ENCODE measurements around the gene RSPO4.
"Not testable (repeated sequence)": the region's sequence is repeated elsewhere in the genome, so short reads cannot be mapped to it uniquely, and the experiment has no call there.

RSPO4 gene

DNA sequence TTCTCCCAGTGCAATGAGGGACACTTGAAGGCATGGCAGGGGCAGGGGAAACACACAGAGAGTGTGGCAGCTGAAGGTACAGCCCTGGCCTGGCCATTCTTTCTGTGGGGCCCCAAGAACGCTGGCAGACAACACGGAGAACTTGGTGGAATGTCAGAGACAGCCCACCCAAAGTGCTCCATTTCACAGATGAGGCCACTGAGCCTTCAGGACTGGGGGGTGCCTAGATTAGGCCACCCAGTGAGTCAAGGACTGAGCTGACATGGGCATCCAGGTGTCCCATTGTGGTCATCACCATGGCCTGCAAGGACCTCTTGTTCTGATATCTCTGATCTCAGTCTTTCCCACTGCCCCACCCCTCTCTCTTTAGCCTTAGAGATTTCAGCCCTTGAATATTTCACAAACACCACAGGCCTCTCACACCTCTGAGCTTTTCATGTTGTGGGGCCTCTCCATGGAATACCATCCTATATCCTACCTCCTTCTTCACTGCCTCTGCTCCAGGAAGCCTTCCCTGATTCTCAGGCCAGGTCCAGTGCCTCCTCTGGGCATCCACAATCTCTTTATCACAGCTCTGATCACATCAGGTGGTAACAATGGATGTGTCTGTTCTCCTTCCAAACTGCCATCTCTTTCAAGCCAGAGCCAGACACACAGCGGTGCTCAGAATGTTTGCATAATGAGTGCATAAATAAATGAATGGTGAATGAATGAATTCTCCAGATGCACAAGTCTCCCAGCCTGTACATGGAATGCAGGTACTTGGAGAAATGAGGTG, 2.0 kb upstream of the RSPO4 start:
- DNase-seq (ENCODE audit: low read depth in 2 of 2): no peak

DNA sequence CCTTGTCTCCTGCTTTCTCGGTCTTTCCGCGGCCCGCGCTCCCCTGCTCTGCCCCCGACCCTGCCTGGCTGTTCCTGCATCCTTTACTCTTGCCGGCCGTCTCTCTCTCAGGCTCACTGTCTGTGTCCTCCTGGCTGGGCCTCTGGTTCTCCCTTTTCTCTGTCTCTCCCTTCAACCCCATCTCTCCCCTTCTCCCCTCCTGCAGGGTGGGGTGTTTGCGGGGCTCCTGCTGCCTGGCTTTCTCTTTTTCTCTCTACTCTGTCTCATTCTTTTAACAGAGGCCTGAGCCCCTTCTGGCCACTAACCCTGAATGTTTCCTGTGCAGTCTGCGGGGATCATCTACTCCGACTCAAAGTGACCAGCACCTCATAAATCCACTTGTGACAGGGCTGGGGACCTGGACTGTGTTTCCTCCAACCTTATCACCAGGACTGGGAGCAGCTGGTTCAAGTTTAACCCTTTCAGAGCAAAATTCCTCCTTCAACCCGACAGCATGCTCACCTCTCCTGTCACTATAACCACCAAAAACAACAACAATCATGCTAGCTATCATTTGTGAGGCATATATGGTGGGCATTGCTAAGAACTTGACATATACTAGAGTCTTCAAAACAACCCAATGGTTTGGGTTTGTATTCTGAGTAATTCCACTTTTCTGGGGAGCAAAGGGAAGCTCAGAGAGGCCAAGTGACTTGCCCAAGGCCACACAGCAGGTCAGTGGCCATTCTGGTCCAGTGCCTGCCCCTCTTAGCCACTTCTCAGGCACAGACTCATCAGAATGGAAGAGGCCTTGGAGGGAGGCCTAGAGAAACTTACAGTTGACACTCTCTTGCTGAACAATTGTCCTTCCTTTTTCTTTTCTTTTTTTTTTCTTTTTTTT, 811 bp upstream of the RSPO4 start:
- DNase-seq (ENCODE audit: low read depth in 2 of 2): no peak

DNA sequence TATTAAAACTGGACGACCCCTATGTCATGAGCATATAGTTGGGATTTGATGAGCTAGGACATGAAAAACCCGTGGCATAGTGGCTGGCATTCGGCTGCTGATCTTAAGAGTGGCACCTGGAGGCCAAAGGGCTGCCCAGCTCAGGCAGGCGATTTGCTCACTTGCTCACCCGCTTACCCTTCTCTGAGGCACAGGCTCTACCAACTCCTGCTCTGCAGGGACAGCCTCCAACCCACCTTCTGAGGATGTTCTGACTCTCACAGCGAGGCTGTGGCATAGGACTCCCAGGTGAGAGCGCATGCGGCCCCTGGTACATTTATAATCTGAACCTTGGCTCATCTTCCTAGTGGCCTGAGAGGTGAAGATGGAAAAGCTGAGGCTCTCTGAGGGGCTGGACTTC, 995 bp downstream of the RSPO4 start:
- no peak for DNase-seq (ENCODE audit: low read depth in 2 of 2)

DNA sequence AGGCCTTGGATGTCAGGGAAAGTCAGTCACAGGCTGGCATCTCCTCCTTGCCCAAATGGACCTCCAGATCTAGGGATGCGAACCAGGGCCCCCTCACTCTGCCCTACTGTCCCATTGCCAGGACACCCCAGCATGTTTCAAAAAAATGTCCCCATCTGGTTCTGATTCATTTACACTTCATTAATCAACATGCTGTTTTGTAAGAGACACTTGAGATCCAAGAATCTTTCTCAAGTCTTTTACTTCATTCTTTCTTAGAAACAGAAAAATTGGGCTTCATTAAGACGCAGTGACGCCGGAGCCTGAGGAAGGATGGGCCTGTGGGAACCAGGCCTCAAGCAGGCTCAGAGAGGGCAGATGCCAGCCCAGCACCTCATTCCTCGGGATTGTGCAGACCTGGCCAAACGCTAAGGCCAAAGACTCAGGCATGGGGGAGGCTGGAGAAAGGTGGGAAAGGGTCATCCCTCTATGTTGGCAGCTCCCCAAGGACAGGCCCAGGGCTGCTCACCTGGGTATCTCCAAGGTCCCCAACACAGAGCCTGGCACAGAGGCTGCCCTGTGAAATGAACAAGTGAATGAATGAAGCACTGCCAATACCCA, 3.8 kb downstream of the RSPO4 start:
- DNase-seq (ENCODE audit: low read depth in 2 of 2): no peak

DNA sequence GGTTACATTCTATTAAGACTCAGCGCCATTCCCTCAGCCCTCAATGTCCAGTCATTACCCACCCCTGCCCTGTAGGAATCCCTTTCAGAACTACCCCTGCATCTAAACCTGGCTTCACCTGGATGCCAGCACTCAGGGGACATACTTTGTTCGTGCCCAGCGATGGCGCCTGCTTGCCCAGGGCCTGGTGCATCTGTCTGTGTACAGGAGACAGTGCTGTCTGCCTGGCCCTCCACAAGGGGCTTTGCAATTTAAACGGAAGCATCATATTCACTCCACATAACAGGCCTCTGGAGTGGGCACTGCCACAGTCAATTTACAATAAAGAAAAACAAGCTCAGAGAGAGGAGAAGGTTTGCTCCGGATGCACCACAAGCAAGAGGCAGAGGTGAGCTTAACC, 4.6 kb downstream of the RSPO4 start:
- DNase-seq (ENCODE audit: low read depth in 2 of 2): no peak

DNA sequence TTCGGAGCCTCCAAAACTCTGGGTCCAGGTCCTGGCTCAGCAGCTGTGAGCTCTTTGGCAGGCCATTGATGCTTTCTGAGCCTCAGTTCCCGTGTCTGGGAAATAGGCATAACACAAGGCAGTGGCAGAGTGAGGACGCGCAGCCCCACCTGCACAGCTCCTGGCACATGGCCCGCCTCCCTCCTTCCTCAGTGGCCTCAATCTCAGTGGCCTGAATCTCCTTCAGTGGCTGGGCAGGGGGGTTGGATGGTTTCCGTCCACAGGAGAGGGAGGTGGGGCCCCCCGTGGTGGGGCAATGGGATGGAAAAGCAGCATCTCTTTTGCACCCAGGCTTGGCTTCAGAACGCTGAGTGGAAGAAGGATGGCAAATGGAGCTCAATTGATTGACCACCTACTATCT, 5.1 kb downstream of the RSPO4 start:
- DNase-seq (ENCODE audit: low read depth in 2 of 2): no peak

DNA sequence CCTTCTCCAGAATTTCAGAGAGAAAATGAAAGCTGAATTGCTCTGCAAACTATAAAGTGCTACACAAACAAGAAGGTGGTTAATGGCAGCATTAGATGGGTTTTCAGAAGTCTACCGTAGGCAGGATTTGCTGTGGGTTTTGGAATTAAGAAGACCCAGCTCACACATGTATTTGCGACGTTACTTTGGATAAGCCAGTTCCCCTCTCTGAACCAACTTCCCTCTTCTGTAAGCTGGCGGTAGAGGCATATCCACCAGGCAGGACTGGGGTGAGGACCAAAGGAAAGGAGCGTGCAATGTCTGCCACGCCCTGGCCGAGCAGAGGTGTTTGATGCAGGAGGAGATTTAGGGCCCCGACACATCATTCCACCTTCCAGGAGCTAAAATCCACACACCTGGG, 6.9 kb downstream of the RSPO4 start:
- DNase-seq (ENCODE audit: low read depth in 2 of 2): no peak

DNA sequence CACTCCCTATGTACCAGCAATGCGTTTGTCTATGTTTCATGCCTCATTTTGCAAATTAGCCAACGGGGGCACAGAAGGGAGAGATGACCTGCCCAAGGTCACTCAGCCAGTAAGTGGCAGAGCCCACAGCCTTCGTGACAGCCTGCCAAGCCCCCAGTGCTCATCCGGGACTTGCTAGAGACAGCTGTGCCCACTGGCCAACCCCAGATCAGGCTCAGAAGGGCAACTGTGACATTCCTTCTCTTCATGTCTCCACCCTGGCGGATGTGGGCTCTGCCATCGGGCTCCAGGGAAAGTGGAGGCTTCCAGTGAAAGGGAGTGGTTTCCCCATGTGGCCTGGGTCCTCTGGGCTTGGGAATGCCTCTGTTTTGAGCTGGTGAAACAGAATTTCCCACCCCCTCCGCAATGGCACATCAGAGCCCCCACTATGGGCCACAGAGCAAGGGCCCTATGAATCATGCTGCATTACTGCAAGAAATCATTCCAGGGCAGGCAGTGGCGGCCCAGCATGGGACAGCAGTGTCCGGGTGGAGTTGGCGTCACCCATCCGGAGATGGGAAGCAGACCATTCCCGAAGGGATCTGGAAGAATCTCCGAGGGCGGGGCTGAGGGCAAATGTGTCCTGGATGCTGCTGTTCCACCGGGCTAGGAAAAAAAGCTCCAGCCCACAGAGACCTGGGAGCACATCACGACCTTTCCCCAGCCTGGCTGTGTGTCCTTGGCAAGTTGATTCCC, 9.1 kb downstream of the RSPO4 start:
- DNase-seq (ENCODE audit: low read depth in 2 of 2): no peak

DNA sequence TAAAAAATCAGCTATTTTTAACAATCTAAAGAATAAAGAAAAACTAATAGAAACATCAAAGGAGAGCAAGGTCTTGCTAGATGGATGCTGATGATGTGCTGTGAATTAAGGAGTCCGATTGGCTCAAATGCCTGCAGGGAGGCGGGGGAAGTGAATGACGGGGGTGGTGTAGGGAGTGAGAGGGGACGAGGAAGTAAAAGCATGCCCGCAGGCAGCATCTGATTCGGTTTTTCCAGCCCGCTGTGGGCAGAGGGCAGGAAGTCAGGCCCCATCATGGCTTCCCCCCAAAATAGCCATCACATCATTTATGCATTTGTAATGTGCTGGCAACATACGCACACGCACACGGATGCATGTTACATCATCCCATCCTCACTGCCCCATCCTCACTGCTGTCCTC, 10.3 kb downstream of the RSPO4 start:
- DNase-seq (ENCODE audit: low read depth in 2 of 2): no peak

DNA sequence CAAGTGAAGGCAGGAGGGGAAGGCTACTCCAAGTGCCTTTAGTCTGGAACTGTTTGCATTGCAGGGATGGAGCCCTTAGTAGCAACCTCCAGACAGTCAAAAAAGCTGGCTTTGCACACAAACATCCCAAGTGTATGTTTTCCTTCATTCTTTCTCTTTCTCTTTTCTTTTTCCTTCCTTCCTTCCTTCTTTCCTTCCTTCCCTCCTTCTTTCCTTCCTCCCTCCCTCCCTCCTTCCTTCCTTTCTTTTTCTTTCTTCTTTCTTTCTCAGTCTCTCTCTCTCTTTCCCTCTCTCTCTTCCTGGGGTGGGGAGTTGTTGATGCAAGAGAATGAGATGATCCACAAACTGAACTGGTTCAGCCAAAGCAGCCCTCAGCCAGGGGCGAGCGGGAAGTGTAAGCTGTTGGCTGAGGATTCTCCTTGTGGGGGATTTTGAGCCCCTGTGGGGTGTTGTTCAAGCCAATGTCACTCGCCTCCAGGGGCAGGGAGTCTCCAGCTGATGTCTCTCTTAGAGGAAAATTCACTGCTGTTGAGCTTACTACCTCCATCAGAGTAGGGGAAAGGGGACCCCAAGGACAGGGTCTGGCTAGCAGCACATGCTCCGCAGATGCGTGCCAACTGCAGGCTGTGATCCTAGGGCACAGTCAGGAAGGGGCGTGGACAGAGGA, 11.7 kb downstream of the RSPO4 start:
- DNase-seq (ENCODE audit: low read depth in 2 of 2): no peak

DNA sequence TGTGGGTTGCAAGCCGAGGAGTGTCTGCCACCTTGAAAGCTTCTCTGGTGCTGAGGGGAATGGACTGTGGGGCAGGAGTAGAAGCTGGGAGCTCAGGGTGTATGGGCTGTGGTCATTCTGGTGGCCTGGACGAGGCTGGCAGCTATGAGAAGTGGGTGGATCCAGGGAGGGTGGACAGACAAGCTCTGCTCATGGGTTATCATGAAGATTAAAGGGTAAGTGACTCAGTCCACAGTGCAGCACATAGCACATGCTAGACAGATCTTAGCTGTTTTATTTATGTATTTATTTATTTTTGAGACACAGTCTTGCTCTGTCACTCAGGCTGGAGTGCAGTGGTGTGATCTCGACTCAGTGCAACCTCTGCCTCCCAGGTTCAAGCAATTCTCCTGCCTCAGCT, 13.8 kb downstream of the RSPO4 start:
- no peak for DNase-seq (ENCODE audit: low read depth in 2 of 2)

DNA sequence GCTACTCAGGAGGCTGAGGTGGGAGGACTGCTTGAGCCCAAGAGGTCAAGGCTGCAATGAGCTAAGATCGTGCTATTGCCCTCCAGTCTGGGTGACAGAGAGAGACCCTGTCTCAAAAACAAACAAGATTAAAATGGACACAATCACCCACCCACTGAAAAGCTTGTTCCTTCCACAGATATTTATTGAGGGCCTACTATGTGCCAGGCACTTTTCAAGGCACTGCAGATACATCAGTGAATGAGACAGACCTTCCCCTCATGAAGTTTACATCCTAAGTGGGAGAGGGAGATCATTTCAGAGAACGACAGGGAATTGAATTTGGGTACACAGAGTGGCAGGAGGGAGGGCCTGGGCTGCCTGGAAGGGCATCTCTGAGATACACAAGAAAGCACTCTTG, 14.4 kb downstream of the RSPO4 start:
- DNase-seq (ENCODE audit: low read depth in 2 of 2): no peak

DNA sequence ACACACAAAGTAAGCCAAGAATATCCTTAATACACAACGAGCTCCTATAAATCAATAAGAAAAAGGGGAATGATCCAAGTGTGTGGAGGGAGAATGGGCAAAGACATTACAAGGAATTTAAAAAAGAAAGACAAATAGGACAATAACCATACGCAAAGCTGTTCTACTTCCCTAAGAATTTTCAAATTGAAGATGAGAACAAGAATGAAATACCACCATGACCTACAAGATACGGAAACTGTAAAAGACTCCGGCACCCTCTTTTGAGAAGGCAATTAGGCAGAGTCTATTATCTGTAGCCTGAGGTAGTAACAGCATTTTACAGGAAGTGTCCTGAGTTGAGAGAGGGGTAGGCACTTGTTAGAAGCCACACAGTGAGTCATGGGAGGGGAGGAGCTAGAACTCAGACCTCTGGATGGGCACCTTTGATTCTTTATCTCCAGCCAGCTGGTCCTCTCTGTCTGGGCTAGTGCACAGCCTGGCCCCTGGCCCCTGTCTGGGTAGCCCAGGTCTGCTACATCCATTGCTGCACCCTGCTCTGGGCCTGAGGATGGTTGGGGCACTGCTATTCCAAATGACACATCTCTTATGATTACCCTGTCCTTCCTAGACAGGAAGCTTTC, 15.3 kb downstream of the RSPO4 start:
- DNase-seq (ENCODE audit: low read depth in 2 of 2): no peak

DNA sequence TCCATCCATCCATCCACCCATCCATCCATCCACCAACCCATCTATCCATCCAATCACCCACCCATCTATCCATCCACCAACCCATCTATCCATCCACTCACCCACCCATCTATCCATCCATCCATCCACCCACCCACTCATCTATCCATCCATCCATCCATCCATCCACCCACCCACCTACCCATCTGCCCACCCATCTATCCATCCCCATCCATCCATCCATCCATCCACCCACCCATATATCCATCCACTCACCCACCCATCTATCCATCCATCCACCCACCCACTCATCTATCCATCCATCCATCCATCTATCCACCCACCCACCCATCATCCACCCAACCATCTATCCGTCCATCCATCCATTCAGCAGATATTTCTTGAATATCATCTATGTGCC, 17.1 kb downstream of the RSPO4 start:
- DNase-seq (ENCODE audit: low read depth in 2 of 2): not testable (repeated sequence)

DNA sequence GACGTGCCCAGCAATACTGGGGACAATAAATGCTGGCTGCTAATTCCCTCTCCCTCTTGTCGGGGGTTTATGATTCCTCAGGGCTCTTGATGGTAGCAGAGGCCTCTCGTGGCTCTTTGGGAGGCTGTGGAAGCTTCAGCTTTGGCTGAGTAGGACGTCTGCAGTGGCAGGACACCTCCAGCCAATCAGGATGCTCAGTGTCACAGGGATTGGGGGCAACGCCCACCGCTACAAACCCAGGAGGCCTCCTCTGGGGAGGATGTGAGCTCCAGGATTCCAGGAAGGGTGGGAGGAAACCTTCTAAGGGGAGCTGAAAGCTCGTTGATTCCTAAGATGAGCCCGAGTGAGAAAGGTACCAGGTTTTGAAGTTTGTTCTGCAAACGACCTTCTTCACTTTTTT, 19.4 kb downstream of the RSPO4 start:
- no peak for DNase-seq (ENCODE audit: low read depth in 2 of 2)

DNA sequence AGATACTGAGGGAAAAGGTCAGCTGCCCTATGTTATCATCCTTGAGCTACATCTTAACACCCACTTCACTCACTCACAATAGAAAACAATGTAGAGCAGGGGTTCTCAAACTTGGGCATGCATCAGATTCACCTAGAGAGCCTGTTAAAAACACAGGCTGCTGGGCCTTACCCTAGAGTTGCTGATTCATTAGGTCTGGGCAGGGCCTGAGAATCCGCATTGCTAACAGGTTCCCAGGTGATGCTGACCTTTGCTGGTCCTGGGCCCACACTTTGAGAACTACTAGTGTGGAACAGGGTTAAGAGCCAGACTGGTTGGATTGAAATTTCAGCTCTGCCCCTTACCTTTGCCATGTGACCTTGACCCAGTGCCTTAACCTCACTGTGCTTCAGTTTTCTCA, 25.1 kb downstream of the RSPO4 start:
- no peak for DNase-seq (ENCODE audit: low read depth in 2 of 2)

DNA sequence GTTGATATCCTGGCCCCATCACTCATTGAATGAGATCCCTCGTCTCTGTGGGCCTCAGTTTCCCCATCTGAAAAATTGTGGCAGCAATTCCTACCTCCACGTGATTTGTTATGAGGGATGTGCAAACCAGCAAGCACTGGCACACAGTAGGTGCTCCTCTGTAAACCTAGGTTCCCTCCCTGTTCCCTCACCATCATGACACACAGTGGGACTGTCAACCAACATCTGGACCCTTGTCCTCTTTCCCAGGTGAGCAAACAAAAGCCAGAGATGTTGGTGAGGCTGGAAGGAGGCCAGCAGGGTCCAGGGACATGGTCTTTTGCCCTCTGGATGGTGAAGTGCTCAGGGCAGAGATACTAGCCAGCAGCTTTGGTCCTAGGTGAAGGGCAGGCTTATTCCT, 26.1 kb downstream of the RSPO4 start:
- no peak for DNase-seq (ENCODE audit: low read depth in 2 of 2)

DNA sequence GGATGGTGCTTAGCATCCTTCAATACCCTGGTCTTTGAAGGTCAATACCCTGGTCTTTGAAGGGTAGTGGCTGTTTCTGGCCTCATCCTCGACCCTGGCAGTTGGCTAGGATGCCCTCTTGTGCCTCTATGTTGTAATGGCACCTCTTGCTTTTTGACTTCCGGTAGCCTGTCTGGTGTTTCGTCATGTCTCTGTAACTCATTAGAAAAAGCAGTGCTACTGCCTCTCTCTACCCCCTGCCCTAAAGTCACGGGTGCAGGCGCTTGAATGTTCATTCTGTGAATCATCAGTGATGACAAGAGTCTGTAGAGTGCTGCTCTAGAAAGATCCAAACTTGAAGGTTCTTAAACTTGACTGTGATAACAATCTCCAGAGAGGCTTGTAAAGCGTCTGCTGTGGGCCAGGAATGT, 28.3 kb downstream of the RSPO4 start:
- peak; percentile 10 to 11 for DNase-seq (ENCODE audit: low read depth in 2 of 2)

DNA sequence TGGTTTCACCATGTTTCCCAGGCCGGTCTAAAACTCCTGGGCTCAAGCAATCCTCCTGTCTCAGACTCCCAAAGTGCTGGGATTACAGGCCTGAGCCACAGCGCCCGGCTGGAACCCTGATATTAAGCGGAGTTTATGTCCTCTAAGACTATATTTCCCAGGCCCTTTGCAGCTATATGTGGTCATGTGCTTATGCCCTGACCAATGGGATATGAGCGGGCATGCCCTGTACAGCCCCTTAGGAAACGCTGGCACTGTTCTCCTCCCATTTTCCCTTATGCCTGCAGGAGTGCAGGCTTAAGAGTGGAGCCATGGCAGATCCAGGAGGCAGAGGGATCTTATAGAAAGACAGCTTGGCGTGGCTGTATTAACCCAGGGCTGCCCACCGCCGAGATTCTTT, 29.9 kb downstream of the RSPO4 start:
- no peak for DNase-seq (ENCODE audit: low read depth in 2 of 2)

DNA sequence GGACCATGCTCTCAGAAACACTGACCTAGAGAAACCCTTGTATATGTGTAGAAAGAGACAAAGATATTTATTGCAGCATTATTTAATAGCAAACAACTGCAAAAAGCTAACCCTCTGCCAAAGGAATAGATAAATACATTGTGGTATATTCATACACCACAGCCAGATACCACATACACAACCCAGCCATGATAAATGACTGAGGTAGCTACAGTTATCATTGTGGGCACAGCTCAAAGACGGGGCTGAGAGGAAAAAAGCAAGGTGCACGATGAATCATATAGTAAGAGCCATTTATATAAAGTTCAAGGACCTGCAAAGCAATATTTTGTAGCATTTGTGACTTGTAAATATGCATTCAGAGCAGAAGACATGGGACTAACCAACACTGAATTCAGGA, 30.8 kb downstream of the RSPO4 start:
- no peak for DNase-seq (ENCODE audit: low read depth in 2 of 2)

DNA sequence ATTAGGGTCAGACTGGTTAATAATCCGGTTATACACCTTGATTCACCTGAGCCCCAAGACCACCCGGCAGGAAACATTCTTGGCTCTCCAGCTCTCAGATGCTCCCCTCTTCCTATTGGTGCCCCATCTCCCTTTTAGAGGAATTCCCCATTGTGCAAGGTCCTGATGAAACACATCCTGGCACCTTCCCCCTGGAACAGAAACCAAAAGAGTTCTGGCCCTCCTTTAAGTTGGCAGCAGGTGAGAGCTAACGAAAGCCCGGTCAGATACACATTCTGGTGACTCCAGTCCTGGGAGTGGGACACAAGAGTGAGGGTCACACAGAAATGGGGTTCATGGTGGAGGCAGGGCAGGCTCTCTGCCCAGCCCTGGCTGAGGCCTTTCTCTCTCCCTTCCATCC, 32.2 kb downstream of the RSPO4 start:
- no peak for DNase-seq (ENCODE audit: low read depth in 2 of 2)

All from stimulated activated CD4-positive, alpha-beta T cell treated with anti-CD3 and anti-CD28 coated beads, Interleukin-4, amount 100 ng/mL, for 48 hours (primary cell).